HUDEP-2 (cell line): Measurements from ENCODE around the gene CRMP1.

ENCODE experiments used
- DNase-seq, 76 experiments: peaks; one replicate each; lab custom pipeline; 2025; ENCODE audit not compliant: unreplicated experiment in 76 of 76; lab: John Stamatoyannopoulos, UW

The CRMP1 gene

GRCh38 chr4:5921101-5921980, 28.5 kb upstream of the CRMP1 start:
- DNase-seq = no peak

DNA sequence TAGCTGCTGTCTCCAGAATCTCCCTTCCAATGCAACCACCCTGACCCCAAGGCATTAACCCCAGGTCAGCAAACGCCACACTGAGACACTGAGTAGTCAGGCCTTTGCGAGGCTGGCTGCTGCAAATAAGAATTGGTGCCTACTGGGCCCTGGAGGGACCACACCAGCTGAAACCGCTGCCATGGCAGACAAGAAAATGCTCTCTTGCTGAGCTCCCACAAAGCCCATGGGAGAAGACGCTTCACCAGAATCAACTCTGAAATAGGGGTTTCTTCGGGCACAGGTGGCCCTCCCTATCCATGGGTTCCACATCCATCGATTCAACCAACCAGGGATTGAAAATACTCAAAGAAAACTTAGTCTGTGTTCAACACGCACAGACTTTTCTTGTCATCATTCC, 26.7 kb upstream of the CRMP1 start:
- DNase-seq = no peak

DNA sequence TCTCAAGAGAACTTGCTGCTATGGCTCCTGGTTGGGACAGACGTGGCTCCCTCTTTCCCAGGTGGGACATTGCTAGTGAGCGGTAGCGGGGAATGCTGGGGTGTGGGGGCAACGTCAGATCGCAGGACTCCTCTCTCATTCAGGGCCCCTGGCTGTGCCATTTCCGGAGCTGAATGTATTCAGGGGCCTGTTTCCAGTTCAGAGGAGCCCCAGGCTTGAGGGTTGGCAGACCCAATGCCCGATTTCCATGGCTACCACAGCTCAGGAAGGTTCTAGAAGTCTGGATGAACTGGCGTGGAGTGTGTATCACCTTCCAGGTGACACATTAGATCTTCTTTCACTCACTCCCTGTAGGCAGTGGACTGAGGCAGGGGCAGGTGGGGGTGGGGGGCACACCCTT, 26.2 kb upstream of the CRMP1 start:
- DNase-seq = no peak

DNA sequence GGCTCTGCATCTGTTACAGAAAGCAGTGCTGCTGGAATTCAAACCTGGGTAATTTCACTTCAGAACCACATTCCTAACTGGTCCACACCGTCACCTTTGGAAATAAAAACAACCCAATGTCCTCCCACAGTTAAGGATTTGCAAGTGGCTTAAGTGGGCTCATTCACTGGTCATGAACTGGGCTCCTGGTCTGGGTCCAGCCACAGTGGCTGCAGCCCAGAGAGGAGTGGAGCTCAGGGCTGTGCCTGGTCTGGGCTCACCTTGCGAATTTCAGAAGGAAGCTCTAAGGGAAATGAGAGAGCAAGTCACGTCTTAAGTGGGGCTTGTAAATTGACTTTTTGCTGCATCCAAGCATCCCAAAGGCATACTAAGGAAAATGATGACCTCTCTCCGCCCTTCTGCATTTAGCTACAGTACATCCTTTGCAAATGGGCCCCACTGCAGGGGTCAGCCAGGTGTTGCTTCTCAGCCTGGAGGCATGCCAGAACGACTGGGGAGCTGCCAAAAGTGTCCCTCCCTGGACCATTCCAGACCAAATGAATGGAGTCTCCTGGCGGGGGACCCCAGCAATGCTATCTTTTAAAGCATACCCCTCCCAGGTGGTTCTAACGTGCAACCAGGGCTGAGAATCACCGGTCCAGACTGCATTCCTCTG, 25.6 kb upstream of the CRMP1 start:
- no peak for DNase-seq

GRCh38 chr4:5917672-5918071, 24.8 kb upstream of the CRMP1 start:
- no peak for DNase-seq

- no peak for DNase-seq
These were observed 23.3 kb upstream of the CRMP1 start for GRCh38 chr4:5916229-5916628.

- no peak for DNase-seq
These were observed 20.6 kb upstream of the CRMP1 start for GRCh38 chr4:5913454-5913853.

DNA sequence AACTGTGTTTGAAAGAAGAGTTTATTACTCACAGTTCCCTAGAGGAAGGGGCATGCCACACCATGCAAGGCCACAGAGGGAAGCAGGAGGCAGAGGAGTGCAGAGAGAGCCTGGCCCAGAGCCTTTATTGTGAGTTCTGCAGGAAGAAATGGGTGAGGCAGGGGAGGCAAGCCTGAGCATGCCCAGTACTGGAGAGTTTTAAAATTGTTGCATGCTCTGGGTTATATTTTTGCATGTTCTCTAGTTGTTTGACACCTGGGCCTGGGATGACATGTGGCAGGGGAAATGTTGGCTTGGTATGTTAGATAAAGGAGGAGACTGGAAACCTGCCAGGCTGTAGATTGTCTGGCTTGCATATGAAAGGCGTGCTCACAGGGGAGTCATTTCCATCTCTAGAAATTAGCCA, 19.7 kb upstream of the CRMP1 start:
- peak in 15 of 76 experiments; percentile 0 to 50 (median 7) for DNase-seq

- no peak for DNase-seq
These were observed 16.1 kb upstream of the CRMP1 start for GRCh38 chr4:5908876-5909427.

DNA sequence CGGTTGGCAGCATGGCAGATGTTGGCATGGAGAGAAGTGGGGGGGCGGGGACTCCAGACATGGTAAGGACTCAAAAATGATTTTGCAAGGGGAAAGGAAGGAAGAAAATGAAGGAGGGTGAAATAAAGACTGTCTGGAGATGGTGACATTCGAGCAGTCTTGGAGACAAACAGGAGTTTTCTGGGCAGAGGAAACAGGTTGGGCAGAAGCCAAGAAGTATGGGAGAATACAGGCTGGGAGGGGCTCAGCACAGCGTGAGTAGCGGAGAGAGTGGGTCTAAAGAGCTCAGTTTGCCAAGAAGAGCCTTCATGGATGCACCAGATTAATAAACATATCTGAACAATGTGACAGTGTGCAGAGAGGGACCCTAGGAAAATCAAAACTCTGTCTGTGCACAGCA, 13.3 kb upstream of the CRMP1 start:
- DNase-seq = no peak

DNA sequence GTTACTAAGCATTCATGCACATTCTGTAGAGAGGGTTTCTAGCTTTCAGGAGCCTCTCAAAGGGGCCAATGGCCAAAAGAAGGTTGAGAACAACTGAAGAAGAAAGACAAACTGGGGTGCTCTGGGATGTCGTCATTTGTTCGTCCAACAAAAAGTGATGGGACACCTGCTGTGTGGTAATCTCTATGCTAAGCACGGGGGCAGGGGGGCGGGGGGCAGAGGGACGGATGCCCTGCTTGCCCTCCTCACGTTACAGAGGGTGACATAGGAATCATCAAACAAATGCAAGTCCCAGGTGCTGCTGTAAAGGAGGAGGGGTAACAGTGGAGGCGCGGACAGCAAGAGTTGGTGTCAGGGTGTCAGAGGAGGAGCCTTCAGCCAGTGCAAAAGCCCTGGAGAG, 12.8 kb upstream of the CRMP1 start:
- DNase-seq = no peak

- no peak for DNase-seq
These were observed 8.0 kb upstream of the CRMP1 start for GRCh38 chr4:5900844-5901243.

- DNase-seq = no peak
These were observed 7.0 kb upstream of the CRMP1 start for GRCh38 chr4:5899881-5900280.

DNA sequence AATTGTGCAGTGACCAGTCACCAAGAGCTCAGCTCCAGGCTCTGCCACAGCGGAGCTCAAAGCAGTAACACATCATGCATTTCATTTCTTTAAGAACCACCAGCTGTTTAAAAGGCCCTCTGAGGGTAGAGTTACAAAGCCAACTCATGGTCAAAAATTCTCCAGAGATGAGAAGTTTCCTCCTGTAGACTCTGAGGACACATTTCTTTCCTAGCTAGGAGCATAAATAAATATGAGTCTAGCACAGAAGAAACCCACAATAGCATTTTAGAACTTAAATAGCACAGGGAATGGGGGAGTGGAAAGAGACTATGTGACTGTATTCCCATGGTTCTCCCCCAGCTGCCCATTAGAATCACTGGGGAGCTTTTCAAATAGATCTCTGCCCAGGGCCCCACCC, 6.5 kb upstream of the CRMP1 start:
- no peak for DNase-seq

DNA sequence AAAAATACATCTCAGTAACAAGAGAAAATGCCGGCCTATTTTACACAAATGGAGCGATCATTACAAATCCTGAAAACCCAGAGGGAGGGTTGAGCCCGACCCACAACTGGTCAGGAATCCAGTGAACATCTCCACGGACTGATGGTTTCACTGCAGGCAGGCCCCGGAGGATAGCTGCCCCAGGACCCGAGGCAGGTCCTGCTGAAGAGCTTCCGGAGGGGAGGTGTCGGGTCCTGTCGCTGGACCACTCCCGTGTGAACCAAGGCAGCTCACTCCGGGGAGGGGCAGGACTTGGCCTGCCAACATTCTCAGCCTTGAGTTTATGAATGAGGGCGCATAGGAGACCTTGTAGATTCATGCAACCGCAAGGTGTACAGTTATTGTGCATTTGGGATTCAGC, 4.8 kb upstream of the CRMP1 start:
- DNase-seq = no peak

- no peak for DNase-seq
These were observed 2.4 kb upstream of the CRMP1 start for GRCh38 chr4:5895287-5895686.

GRCh38 chr4:5894266-5894665, 1.4 kb upstream of the CRMP1 start:
- DNase-seq = no peak

GRCh38 chr4:5893591-5893990, 705 bp upstream of the CRMP1 start:
- no peak for DNase-seq

DNA sequence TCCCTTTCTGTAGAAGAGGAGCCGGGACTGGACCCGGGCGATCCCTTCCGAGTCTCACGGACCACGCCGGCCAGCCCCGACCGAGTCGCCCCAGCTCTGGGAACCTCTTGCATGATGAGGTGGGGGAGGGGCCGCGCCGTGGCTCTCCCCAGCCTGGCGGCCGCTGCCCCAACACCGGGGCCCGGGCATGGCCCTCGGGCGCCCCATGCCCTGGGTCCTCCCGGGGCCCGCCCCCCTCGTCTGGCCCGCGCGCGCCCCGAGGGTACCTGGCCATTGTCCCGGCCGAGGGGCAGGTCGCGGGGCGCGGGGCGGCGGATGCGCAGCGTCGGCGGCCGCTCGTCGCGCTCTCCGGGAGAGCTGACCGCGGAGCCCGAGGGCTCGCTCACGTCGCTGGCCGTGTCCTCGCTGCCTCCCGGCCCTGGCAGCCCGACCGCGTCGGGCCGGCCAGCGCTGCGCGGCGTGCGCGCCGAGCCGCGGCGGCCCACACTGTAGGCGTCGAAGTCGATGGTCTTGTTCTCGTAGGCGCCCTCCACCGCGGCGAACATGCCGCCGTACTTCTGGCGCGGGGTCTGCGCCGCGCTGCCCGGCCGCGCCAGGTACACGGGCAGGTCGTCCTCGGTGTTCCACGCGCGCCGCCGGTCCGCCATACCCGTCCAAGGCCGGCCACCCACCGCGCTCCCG, 423 bp downstream of the CRMP1 start:
- no peak for DNase-seq

GRCh38 chr4:5891563-5892322, 1.1 kb downstream of the CRMP1 start:
- no peak for DNase-seq
